Activated CD8-positive, alpha-beta memory T cell treated with anti-CD3 and anti-CD28 coated beads, Interleukin-2, amount 50 U/mL, for 48 hours (primary cell): ENCODE measurements around the gene EML4.
"Not testable (repeated sequence)": the region's sequence is repeated elsewhere in the genome, so short reads cannot be mapped to it uniquely, and the experiment has no call there.

Experiments
- DNase-seq: peaks from one replicate; pipeline ENCODE4 v3.0.0-alpha.2; 2020

EML4 gene

GRCh38 chr2:42338567-42339190 lies 169.5 kb downstream of the EML4 start:
- no peak for DNase-seq

- no peak for DNase-seq
These were observed 170.2 kb downstream of the EML4 start for GRCh38 chr2:42339191-42339912.

GRCh38 chr2:42340045-42340937 lies 171.1 kb downstream of the EML4 start:
- DNase-seq = no peak

- DNase-seq = no peak
These were observed 171.9 kb downstream of the EML4 start for GRCh38 chr2:42340938-42341636.

GRCh38 chr2:42342061-42342794 lies 173.1 kb downstream of the EML4 start:
- DNase-seq = no peak

GRCh38 chr2:42342795-42343241 lies 173.7 kb downstream of the EML4 start:
- no peak for DNase-seq

GRCh38 chr2:42345986-42346385 lies 176.8 kb downstream of the EML4 start:
- DNase-seq = no peak

GRCh38 chr2:42346856-42347255 lies 177.7 kb downstream of the EML4 start:
- not testable (repeated sequence) for DNase-seq

- not testable (repeated sequence) for DNase-seq
These were observed 178.4 kb downstream of the EML4 start for GRCh38 chr2:42347518-42347917.

GRCh38 chr2:42348113-42348805 lies 179.1 kb downstream of the EML4 start:
- DNase-seq = no peak

GRCh38 chr2:42350434-42351063 lies 181.4 kb downstream of the EML4 start:
- no peak for DNase-seq

- no peak for DNase-seq
These were observed 182.7 kb downstream of the EML4 start for GRCh38 chr2:42351864-42352263.

GRCh38 chr2:42353792-42354429 lies 184.8 kb downstream of the EML4 start:
- no peak for DNase-seq

GRCh38 chr2:42359304-42359964 lies 190.3 kb downstream of the EML4 start:
- no peak for DNase-seq

GRCh38 chr2:42359965-42360483 lies 190.9 kb downstream of the EML4 start:
- peak; percentile 69 for DNase-seq

- no peak for DNase-seq
These were observed 191.3 kb downstream of the EML4 start for GRCh38 chr2:42360493-42360889.

GRCh38 chr2:42360890-42361727 lies 192.0 kb downstream of the EML4 start, which contains the start of gene COX7A2L:
Gene COX7A2L, minus strand, starts transcription at chr2:42361217. Its CDS starts 56 bp downstream, at chr2:42361161.
- peak; percentile 96 for DNase-seq

- no peak for DNase-seq
These were observed 192.7 kb downstream of the EML4 start for GRCh38 chr2:42361728-42362283.
